SKM-1 treated with dmso at 0.1 percent for 144 hours (cell line): ENCODE data around the gene LCE7A.

ENCODE experiments used
- DNase-seq: peaks from one replicate; lab custom pipeline; 2025; ENCODE audit not compliant: unreplicated experiment; lab: John Stamatoyannopoulos, UW

Gene LCE7A

DNA sequence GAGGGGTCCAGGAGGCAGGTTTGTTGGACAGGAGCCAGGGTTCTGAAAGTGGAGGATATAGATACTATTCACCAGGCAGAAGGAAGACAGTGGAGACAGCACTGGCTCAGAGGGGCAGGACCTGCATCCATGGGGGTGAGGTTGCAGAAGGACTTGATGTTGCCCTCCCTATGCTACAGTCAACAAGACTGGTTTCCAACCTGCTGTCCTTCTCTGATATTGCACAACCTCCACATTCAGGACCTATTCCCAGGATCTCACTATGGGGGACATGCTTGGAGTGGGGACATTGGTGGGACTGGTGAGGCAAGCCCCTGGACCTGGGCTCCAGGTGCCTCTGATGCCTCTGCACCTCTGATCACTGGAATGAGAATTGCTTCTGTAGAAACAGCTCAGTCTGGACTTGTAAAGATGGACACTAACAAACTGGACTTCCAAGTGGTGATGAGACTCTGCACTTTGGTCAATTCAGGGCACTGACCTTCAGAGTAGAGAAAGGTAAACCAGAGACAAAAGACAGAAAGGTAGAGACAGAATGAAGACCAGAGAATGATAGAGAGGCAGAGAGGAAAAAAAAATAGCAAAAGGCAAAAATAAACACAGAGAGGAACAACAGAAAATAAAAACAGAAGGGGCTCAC lies 19.9 kb downstream of the LCE7A start:
- DNase-seq, result no peak

DNA sequence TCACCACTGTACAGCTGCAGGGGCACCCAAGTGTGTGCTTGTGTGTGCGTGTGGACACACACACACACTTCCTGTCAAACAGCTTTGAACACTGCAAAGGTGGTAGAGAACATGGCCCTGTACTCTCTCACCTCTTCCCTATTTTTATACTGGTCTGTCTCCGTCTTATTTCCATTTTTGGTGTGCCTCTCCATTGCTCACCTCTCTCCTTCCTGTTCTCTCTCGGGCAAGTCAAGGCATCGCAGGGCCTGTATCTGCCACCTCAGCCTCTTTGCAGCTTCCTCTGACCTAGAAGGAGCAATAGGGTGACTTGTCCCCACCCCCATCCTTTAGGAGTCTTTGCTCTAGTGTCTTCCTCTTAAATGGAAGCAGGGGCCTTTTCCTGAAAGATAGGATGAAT lies 20.5 kb downstream of the LCE7A start:
- DNase-seq, result no peak

DNA sequence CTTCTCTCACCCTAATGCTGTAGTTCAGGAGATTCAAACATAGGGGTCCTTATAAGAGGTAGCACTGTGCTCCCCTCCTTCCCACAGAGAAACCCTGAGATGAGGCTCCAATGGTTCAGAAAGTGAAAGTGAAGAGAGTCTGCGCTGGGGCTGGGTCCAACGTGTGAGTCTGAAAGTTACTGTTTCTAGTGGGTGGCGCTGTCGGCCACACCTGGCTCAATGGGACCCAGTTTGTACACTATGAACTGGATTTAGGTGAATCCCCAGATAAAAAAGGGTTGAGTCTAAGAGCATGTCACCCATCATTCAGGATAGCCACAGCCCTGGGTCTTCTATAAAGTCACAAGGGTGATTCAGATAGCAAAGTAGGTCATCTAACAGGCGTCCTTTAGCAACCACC lies 21.1 kb downstream of the LCE7A start:
- DNase-seq, result no peak

DNA sequence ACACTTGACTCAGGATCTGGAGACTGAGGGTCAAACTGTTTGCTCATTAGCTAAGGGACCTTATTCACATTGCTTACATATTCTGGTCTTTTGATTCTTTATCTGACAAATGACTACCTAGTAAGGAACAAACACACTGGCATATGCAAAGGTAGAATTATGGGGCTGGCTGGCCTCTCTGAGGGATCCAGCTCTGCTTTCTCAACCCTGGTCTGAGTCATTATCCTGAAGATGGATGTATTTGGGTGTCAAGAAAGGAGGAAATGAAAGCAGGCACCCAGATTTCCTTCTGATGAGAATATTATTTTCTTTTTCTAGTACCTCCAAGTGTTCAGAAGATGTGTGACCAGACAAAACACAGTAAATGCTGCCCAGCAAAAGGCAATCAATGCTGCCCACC lies 24.3 kb downstream of the LCE7A start:
- DNase-seq, result no peak

DNA sequence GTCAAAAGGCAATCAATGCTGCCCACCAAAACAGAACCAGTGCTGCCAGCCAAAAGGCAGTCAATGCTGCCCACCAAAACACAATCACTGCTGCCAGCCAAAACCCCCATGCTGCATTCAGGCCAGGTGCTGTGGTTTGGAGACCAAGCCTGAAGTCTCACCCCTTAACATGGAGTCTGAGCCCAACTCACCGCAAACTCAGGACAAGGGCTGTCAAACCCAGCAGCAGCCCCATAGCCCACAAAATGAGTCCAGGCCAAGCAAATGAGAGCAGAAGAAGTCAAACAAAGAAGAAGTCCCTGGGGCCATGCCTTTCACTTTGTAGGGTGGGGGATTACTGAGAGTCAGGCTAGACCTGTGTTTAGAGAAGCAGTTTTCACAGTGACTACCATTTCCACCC lies 24.7 kb downstream of the LCE7A start:
- DNase-seq, result no peak

DNA sequence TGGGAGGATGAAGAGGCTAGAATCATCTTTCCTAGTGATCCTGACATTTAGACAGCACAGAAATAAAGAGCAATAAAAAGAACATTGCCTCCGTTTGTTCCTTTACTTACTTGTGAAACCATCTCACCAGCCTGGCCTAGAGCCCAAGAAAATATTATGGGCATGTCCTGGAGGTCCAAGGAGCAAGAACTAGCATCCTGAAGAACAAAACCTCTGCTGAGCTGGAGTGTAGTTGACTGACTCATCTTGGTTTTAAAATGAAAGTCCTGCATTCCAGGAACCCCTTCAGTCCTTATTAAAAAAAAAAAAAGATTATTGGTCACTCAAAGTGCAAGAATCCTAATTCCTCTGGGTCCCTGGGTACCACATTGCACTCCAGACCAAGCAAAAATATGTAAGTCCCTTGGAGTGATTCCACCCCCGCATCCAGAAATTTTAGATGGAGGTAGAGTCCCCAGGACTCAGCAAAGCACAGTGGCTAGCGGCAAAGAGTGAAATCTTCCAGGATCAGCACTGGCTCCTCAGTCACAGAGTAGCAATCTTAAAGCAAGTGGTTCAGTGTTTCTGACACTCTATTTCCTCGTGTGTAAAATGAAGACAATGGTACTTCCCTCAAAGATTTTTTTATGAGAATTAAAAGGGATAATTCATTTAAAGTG lies 25.3 kb downstream of the LCE7A start:
- DNase-seq, result no peak

DNA sequence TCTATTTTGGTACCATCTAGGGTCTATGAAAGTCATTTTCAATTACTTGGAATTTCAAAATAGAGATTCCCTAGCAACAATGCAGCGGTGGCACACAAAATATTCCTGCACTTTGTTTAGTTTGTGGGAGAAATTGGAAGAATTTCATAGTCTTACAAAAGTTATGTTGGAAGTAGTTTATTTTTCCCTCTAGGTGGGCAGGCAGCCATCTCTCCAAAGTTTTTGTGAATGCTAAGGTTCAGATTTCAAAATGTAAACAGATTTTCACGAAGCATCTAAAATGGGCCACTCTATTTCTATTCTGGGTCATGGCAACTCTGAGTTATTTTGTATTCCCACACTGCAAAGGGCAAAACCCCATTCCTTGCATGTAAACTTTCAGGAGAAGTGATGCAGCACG lies 26.3 kb downstream of the LCE7A start:
- DNase-seq, result no peak

DNA sequence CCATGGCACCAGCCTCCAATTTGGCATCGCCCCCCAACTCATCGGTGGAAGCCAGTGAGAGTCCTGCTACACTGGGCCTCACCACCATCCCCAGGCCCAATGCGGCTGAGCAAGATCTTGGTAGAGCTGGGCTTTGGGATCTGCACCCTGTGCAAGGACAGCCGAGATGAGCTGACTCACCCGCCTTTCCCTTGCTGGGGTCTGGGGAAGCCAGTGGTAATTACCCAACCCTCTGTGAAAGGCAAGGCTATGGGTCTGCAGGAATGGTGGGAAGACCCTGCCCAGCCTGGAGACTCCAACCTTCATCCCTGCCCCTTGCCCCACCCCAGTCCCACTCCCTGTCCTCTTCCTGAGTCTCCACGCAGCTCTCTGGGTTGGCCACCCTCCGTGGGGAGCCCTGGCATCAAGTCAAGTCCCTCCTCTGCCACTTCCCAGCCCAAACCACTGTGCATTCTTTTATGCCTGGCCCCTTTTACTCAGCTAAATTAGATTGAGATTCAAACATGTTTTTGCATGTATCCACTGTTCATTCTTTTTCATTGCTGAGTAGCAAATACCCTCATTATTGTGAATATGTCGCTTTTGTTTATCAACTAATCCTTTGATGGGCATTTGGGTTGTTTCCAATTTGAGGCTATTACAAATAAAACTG lies 27.1 kb downstream of the LCE7A start:
- no peak for DNase-seq

DNA sequence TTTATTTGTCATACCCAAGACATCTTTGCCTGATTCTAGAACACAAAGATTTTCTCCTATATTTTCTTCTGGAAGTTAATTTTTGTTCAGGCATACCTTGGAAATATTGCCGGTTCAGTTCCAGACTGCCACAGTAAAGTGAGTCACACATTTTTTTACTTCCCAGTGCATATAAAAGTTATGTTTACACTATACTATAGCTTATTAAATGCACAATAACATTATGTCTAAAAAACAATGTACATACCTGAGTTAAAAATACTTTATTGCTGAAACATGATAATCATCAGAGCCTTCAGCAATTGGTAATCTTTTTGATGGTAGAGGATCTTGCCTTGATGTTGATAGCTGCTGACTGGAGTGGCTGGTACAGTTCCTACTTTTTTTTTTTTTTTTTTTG lies 28.3 kb downstream of the LCE7A start:
- no peak for DNase-seq

DNA sequence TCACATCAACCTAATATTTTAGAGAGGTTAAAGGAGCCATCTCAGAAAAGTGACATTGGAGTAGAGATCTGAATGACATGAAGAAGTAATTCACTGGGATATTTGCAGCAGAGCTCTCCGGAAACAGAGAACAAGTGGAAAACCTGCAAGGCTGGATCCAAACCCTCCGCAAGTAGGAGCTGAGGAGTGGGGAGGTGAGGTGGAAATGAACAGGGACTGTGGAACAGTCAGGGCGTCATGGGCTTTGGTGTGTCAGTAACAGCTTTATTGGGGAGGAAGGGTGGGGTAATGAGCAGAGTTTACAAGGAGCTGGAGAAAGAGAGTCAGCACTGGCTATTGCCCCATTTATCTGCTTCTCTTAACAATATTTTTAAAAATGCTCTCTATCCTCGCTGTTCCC lies 39.2 kb downstream of the LCE7A start:
- DNase-seq, result no peak

DNA sequence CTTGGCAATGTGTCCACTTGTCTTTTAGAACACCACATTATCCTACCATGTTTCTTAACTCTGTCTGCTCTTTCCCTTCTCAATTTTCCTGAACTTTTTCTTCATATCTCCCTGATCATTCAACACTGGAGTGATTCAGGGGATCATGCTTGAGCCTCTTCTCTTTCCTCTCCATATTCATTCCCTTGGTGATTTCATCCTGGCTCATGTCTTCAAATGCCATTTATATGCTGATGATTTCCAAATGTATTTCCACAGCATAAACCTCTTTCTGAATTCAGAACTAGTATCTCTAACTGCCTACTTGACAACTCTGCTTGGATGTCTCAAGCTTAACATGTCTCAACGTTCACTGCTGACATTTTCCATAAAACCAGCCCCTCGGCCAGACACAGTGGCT lies 40.1 kb downstream of the LCE7A start:
- no peak for DNase-seq

DNA sequence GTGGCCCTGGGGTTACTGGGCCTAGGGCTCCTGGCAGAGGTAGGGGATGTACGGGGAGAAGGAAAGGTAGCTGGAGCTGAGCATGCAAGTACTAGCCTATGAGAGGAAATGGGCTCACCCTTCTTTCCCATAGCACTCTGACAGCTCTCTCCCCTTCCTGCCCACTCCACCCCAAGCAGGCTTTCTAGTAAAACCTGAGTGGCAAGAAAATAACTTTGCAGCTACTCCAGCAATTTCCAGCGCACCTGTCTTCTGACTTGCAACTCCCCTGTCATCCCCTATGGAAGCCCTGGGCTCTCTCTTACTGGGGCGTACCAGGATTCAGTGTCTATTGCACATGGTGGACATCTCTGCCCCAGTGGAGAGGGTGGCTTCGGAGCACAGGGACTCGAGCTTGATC lies 41.8 kb downstream of the LCE7A start:
- DNase-seq, result no peak

DNA sequence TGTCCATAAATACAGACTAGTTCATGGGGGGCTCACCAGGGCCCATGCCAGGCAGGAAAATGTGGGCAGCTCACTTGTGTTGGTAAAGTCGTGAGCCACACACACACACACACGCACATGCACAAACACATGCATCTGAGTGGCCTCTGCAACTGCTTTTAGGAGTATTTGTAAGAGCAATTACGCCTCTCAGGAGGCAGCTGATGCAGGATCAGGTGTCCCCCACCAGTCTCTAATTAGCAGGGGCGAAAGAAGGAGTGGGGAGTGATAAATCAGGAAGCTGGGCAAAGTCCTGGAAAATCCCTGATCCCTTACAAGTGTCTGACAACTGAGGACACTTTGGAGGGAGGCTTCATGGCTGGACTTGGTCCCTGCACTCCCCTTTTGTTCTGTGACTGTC lies 42.8 kb downstream of the LCE7A start:
- no peak for DNase-seq

DNA sequence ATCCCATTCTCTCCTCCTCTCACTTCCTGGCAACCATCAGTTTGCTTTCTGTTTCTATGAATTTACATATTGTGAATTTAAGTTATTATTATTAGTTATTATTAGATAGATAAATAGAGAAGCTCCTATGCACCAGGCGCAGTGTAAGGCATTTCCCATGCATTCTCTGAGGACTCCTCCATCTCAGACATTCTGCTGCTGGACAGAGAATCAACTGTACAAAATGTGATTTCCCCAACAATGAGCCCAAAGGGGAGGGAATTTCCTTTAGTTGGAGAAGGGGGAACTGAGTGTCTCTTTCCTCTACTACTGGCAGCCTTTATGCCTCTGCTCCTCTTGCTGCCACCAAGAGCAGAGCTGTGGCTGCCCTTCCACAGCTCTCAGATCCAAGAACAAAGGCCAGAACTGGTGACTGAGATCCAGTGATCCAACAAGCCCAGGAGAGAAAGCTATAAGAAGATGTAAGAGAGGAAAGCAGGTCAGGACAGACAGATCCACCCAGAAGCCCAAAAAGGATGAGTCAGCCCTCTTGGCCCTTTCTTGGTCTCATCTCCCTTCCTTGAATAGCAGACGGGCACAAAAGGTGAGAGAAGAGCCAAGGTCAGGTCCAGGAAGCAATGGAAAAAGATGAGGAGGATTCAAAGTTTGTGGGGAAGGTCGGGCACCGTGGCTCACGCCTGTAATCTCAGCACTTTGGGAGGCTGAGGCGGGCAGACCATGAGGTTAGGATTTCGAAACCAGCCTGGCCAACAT lies 45.1 kb downstream of the LCE7A start:
- DNase-seq, result no peak

DNA sequence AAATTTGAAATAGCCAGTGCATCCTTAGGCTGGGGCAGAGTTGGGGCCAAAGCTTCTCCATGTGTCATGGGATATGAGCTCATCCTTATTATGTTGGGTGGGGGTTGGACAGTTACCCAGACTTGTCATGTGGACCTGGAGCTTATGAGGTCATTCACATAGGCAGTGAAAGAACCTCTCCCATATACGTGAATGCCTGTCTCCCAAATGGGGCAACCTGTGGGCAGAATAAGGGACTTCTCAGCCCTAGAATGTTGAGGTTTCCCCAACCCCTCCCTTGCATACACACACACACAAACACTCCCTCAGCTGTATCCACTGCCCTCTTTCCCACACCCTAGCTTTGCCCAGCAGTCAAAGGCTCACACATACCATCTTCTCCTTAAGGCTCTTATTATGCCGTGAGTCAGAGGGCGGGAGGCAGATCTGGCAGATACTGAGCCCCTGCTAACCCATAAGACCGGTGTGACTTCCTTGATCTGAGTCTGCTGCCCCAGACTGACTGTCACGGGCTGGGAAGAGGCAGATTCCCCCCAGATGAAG lies 46.3 kb downstream of the LCE7A start:
- no peak for DNase-seq

DNA sequence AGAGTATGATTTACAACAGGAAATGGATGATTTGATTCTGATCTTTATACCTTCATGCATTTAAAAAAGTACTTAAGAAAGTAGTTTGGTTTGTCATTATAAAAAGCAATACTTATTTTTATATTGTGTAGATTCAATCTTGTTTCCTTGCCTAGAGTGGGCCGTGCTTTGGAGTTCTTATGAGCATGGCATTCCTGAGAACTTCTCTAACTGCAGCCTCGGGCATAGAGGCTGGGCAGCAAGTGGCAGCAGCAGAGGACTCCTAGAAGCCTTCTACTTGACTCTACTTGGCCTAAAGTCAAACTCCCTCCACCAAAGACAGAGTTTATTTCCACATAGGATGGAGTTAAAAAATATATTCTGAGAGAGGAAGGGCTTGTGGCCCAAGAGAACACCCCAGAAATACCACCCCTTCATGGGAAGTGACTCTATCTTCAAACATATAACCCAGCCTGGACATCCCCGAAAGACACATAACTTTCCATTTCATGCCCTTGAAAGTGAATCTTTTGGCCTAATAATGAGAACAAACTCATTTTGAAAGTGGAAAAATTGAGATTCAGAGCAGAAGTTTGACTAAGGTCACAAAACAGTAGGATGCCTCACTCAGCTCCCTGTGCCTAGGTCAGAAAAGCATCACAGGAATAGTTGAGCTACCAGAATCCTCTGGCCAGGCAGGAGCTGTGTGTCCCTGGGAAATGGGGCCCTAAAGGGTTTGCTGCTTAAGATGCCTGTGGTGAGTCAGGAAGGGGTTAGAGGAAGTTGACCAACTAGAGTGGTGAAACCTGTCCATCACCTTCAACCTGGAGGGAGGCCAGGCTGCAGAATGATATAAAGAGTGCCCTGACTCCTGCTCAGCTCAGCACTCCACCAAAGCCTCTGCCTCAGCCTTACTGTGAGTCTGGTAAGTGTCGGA lies 48.1 kb downstream of the LCE7A start, which contains the start of gene IVL:
TSS of gene IVL (plus strand) at position 861 of the 916 bp plus-strand sequence. CDS start 1,252 bp downstream, outside the sequence.
- DNase-seq, result no peak

DNA sequence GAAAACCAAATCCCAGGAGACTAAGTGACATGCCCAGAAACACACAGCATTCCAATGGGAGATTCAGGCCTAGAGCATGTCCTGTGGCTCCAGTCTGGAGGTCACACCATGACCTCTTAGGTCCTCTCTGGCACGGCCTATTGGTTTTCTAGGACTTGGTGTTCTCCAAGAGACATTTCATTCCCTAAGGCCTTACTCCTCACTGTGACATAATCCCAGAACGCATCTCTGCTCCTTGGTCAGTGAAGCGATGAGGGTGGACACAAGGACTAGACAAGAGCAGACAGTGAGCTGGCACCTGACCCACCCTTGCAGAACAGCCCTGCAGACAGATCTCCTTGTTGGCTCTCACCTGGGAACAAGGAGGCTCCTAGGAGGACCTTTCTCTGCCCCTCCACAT lies 49.4 kb downstream of the LCE7A start:
- no peak for DNase-seq
